Tibial nerve (tissue), 4 donors: ENCODE data around the gene GDPGP1. TPM values are rescaled to one million over a fixed set of nuclear protein-coding genes. Genes with fewer than 3 reads are reported as not detected.

Experiments
- DNase-seq, 2 donors: peaks; one replicate each; pipeline ENCODE4 v3.0.0-alpha.2; 2019; ENCODE audit warnings: low spot score in 2 of 2
- H3K27ac ChIP-seq, 4 donors: fragments of 200-600 bp; sonication (generic) in 3 of 4; one replicate each; pipeline ENCODE4 v1.5.1; 2017 to 2019; ENCODE audit warnings: mild to moderate bottlenecking in 1 of 4
- H3K27me3 ChIP-seq, 2 donors: fragments of 200-600 bp; sonication (generic) in 1 of 2; one replicate each; pipeline versions ENCODE4 v1.5.1 to v1.6.0; 2017 to 2019
- H3K36me3 ChIP-seq, 3 donors: fragments of 200-600 bp; sonication (generic); one replicate each; pipeline ENCODE4 v1.5.1; 2018 to 2019
- H3K4me1 ChIP-seq, 4 donors: fragments of 200-600 bp; sonication (generic) in 3 of 4; one replicate each; pipeline ENCODE4 v1.5.1; 2017 to 2019
- H3K4me3 ChIP-seq, 4 donors: fragments of 200-600 bp; sonication (generic) in 3 of 4; one replicate each; pipeline ENCODE4 v1.5.1; 2017 to 2019; ENCODE audit warnings: mild to moderate bottlenecking in 1 of 4, moderate library complexity in 1 of 4
- H3K9me3 ChIP-seq, 4 donors: fragments of 200-600 bp; sonication (generic) in 3 of 4; one replicate each; pipeline ENCODE4 v1.5.1; 2017 to 2019
- EP300 ChIP-seq, 2 donors: sonication (generic); formaldehyde crosslinking; IDR thresholded peaks; one replicate each; pipeline ENCODE4 v1.6.1; 2017; ENCODE audit warnings: antibody characterized with exemption in 2 of 2, mild to moderate bottlenecking in 1 of 2
- POLR2A ChIP-seq, 2 donors: fragments of 450-650 bp; IDR thresholded peaks; one replicate each; pipeline ENCODE4 v1.6.1; 2017; ENCODE audit warnings: antibody characterized with exemption in 2 of 2, mild to moderate bottlenecking in 2 of 2, moderate library complexity in 2 of 2
- WGBS, 2 donors: methylation state at CpG; one replicate each; pipeline ENCODE4 v1.1.5; 2018; 5-methylcytosine and 5-hydroxymethylcytosine counted together
- total RNA-seq, 4 donors: library from RNA; depleted of rRNA; stranded (reverse); fragments of >200 nt; gene quantifications; one replicate each; pipeline ENCODE4 v1.1.0, GENCODE V29; 2016
- TF ChIP-seq, protein P1 (sequence below), 5 experiments: fragments of 200-600 bp in 3 of 5; fragments of 450-650 bp in 2 of 5; sonication (generic) in 3 of 5; IDR thresholded peaks; one replicate each; pipeline ENCODE4 v1.5.1; 2016 to 2019; ENCODE audit warnings: antibody characterized with exemption in 5 of 5, mild to moderate bottlenecking in 3 of 5, moderate library complexity in 2 of 5

The GDPGP1 gene
- total RNA-seq, 4 donors from 2014 or later = 1.4 to 6.9 (median 4.9) TPM

DNA sequence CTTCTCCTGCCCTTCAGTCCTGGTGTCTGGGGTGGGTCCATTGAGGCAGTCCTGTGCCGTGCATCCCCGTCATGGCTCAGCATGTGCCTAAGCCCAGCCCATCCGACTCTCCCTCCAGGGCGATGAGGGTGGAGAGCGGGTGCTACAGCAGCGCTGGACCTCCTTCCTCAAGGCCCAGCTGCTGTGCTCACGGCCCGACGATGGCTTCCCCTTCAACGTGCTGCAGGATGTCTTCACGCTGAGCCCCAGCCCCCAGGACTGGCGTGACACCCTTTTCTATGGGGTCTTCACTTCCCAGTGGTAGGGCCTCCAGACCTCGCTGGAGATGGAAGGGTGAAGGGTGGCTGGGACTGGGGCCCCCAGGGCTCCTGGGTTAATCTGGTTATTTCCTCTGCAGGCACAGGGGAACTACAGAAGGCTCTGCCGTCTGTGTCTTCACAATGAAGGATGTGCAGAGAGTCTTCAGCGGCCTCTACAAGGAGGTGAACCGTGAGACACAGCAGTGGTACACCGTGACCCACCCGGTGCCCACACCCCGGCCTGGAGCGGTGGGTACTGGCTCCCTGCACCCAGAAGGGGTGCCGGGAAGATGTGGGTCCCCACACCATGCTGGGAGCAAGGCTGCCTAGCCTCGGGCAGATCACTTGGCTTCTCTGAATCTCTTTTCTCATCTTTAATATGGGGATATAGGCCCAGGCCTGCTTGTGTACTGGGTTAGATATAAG is 10.4 kb upstream of the GDPGP1 start:
- 90 to 93% methylated on average over 22 of the region's 22 CpGs for WGBS, 2 donors
- Histone ChIP-seq H3K27ac (no peak overlapping the region), H3K4me1 (peaks cover 0 to 29% (median 22%) of the 10 kb centered on the region in 4 donors), H3K4me3 (no peak overlapping the region), H3K27me3 (no peaks in the 10 kb centered on the region), H3K36me3 (peaks cover 2 to 83% (median 34%) of the 10 kb centered on the region in 3 donors), H3K9me3 (no peaks in the 10 kb centered on the region)
- no peak for DNase-seq
- TF ChIP-seq EP300 (IDR thresholded peaks at IDR 0.05) (no peak), POLR2A (IDR thresholded peaks at IDR 0.05) (no peak)
- TF ChIP-seq, protein P1, sequence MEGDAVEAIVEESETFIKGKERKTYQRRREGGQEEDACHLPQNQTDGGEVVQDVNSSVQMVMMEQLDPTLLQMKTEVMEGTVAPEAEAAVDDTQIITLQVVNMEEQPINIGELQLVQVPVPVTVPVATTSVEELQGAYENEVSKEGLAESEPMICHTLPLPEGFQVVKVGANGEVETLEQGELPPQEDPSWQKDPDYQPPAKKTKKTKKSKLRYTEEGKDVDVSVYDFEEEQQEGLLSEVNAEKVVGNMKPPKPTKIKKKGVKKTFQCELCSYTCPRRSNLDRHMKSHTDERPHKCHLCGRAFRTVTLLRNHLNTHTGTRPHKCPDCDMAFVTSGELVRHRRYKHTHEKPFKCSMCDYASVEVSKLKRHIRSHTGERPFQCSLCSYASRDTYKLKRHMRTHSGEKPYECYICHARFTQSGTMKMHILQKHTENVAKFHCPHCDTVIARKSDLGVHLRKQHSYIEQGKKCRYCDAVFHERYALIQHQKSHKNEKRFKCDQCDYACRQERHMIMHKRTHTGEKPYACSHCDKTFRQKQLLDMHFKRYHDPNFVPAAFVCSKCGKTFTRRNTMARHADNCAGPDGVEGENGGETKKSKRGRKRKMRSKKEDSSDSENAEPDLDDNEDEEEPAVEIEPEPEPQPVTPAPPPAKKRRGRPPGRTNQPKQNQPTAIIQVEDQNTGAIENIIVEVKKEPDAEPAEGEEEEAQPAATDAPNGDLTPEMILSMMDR (IDR thresholded peaks at IDR 0.05) = no peak

DNA sequence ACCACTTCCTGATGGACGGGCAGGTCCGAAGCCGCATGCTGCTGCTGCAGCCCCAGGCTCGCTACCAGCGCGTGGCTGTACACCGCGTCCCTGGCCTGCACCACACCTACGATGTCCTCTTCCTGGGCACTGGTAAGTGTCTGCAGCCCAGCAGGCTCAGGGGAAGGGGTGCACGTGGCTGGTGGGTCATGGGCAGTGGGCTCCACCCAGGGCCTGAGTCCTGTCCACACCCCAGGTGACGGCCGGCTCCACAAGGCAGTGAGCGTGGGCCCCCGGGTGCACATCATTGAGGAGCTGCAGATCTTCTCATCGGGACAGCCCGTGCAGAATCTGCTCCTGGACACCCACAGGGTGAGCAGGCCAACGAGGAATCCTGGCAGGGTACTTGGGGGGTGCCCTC is 9.0 kb upstream of the GDPGP1 start:
- 91% methylated on average over 9 to 17 of the region's 17 CpGs for WGBS, 2 donors

DNA sequence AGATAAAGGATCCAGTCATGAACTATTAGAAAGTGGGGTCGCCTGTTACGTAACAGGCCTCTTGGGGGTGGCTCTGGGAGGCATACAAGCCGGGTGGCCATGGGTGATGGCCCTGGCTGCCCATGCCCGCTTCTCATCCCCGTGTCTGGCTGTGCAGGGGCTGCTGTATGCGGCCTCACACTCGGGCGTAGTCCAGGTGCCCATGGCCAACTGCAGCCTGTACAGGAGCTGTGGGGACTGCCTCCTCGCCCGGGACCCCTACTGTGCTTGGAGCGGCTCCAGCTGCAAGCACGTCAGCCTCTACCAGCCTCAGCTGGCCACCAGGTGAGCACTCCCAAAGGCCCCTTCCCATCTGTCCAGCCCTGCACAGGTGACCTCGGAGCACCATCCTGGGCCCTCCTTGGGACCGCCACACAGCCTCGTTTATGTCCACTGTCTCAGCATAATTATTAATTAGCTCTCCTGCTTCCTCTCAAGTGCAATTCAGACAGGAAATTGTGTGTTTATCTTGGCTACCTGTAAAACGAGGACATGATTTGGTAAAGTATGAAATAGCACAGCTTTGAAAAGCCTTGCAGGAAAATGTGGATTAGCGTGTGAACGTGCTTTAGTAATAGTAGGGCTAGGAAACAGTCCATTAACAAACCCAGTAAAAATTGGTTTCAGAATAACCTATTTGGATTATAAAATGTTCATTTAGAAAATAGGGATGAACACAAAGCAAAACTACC is 8.3 kb upstream of the GDPGP1 start:
- H3K4me3 ChIP-seq = no peak overlapping the region
- 83 to 85% methylated on average over 18 of the region's 18 CpGs for WGBS, 2 donors
- DNase-seq = no peak
- H3K9me3 ChIP-seq = no peaks in the 10 kb centered on the region
- H3K36me3 ChIP-seq = peaks cover 2 to 96% (median 37%) of the 10 kb centered on the region in 3 donors
- H3K27me3 ChIP-seq = no peaks in the 10 kb centered on the region
- H3K27ac ChIP-seq = no peak overlapping the region
- no peak for TF ChIP-seq POLR2A (IDR thresholded peaks at IDR 0.05)
- TF ChIP-seq EP300 (IDR thresholded peaks at IDR 0.05) = no peak
- H3K4me1 ChIP-seq = peaks cover 0 to 19% (median 16%) of the 10 kb centered on the region in 4 donors

More for the DNA sequence above, 9.0 kb upstream of the GDPGP1 start:
- Histone ChIP-seq H3K4me1 (peaks cover 0 to 17% (median 13%) of the 10 kb centered on the region in 4 donors), H3K36me3 (peaks cover 2 to 90% (median 34%) of the 10 kb centered on the region in 3 donors), H3K27ac (no peak overlapping the region), H3K9me3 (no peaks in the 10 kb centered on the region), H3K4me3 (no peak overlapping the region), H3K27me3 (no peaks in the 10 kb centered on the region)
- no peak for TF ChIP-seq EP300 (IDR thresholded peaks at IDR 0.05)
- TF ChIP-seq, protein P1 (IDR thresholded peaks at IDR 0.05) = no peak
- TF ChIP-seq POLR2A (IDR thresholded peaks at IDR 0.05) = no peak
- DNase-seq = no peak

DNA sequence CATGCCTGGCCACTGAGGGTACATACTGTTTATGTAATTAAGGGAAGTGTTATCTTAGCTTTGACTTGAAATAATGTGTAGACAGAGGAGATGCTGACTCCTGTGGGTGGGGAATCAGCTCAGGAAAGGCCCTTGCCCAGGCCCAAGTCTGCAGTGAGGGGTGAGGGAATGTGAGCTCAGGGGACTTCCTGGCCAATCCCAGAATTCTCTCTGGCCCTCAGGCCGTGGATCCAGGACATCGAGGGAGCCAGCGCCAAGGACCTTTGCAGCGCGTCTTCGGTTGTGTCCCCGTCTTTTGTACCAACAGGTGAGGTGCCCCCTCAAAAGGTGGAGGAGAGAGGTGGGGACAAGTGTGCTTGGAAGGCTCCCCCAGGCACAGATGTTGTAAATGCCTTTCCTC is 6.7 kb upstream of the GDPGP1 start:
- H3K27me3 ChIP-seq = no peaks in the 10 kb centered on the region
- H3K4me3 ChIP-seq = no peak overlapping the region
- peaks cover 2 to 92% (median 37%) of the 10 kb centered on the region in 3 donors for H3K36me3 ChIP-seq
- TF ChIP-seq EP300 (IDR thresholded peaks at IDR 0.05) (no peak), POLR2A (IDR thresholded peaks at IDR 0.05) (no peak)
- TF ChIP-seq, protein P1 (IDR thresholded peaks at IDR 0.05) = no peak
- peaks cover 0 to 24% (median 15%) of the 10 kb centered on the region in 4 donors for H3K4me1 ChIP-seq
- H3K27ac ChIP-seq = no peak overlapping the region
- no peak for DNase-seq
- WGBS, 2 donors = 84 to 88% methylated on average over 7 of the region's 7 CpGs
- no peaks in the 10 kb centered on the region for H3K9me3 ChIP-seq

DNA sequence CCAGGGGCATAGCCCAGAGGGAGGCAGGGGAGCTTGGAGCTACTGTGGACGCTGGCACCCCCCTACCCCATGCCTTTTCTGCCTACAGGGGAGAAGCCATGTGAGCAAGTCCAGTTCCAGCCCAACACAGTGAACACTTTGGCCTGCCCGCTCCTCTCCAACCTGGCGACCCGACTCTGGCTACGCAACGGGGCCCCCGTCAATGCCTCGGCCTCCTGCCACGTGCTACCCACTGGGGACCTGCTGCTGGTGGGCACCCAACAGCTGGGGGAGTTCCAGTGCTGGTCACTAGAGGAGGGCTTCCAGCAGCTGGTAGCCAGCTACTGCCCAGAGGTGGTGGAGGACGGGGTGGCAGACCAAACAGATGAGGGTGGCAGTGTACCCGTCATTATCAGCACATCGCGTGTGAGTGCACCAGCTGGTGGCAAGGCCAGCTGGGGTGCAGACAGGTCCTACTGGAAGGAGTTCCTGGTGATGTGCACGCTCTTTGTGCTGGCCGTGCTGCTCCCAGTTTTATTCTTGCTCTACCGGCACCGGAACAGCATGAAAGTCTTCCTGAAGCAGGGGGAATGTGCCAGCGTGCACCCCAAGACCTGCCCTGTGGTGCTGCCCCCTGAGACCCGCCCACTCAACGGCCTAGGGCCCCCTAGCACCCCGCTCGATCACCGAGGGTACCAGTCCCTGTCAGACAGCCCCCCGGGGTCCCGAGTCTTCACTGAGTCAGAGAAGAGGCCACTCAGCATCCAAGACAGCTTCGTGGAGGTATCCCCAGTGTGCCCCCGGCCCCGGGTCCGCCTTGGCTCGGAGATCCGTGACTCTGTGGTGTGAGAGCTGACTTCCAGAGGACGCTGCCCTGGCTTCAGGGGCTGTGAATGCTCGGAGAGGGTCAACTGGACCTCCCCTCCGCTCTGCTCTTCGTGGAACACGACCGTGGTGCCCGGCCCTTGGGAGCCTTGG is 5.9 kb upstream of the GDPGP1 start:
- Histone ChIP-seq H3K36me3 (peaks cover 2 to 85% (median 34%) of the 10 kb centered on the region in 3 donors), H3K27ac (no peak overlapping the region), H3K4me3 (no peak overlapping the region), H3K4me1 (peaks cover 0 to 31% (median 22%) of the 10 kb centered on the region in 4 donors), H3K27me3 (no peaks in the 10 kb centered on the region), H3K9me3 (no peaks in the 10 kb centered on the region)
- 84 to 91% methylated on average over 28 to 31 of the region's 38 CpGs for WGBS, 2 donors
- no peak for DNase-seq
- TF ChIP-seq EP300 (IDR thresholded peaks at IDR 0.05) (no peak), POLR2A (IDR thresholded peaks at IDR 0.05) (no peak)
- TF ChIP-seq, protein P1 (IDR thresholded peaks at IDR 0.05) = no peak
